ENCODE data around the gene ITGB4. TPM values are rescaled to one million over a fixed set of nuclear protein-coding genes. Genes with fewer than 3 reads are reported as not detected.

Gene ITGB4
- total and polyA plus RNA-seq, 2 experiments from 2014 or later, result 6.1 to 9.7 TPM

GRCh38 chr17:75681289-75681688, 40.0 kb upstream of the ITGB4 start:
- Mint-ChIP-seq H3K4me3 (no peak overlapping the region), H3K27ac (no peak overlapping the region), H3K4me1 (no peaks in the 10 kb centered on the region), H3K36me3 (ENCODE audit: low read depth) (peaks cover 24% of the 10 kb centered on the region), H3K27me3 (ENCODE audit: insufficient read depth, low read depth, poor library complexity) (no peaks in the 10 kb centered on the region), H3K9me3 (no peaks in the 10 kb centered on the region)
- H3K27ac ChIP-seq (ENCODE audit: low read depth), result no peak overlapping the region
- H2AFZ ChIP-seq, result no peak overlapping the region
- H3K4me3 ChIP-seq, result no peak overlapping the region
- H4K20me1 ChIP-seq (replicated peaks; ENCODE audit: insufficient read depth), result peaks cover 6% of the 10 kb centered on the region
- H3K4me2 ChIP-seq, result no peak overlapping the region
- H3K9me2 ChIP-seq (ENCODE audit: insufficient read depth), result no peaks in the 10 kb centered on the region
- no peak for ATAC-seq
- TF ChIP-seq POLR2AphosphoS5 (IDR thresholded peaks at IDR 0.05; ENCODE audit: low read depth) (no peak), ETS1 (IDR thresholded peaks at IDR 0.05) (no peak), EZH2phosphoT487 (IDR thresholded peaks at IDR 0.05; ENCODE audit: unreplicated experiment) (no peak), EZH2 (IDR thresholded peaks at IDR 0.05; ENCODE audit: low read depth, unreplicated experiment) (no peak), ZNF114 (CRISPR knock-in tag; IDR thresholded peaks at IDR 0.05) (no peak), STAT1 (IDR thresholded peaks at IDR 0.05; ENCODE audit: unreplicated experiment) (no peak), ZNF462 (CRISPR knock-in tag; IDR thresholded peaks at IDR 0.05) (no peak)
- no peaks in the 10 kb centered on the region for H3K4me1 ChIP-seq (ENCODE audit: insufficient read depth)
- no peak for DNase-seq (ENCODE audit: low spot score)
- no peaks in the 10 kb centered on the region for H3K27me3 ChIP-seq (ENCODE audit: insufficient read depth)
- peaks cover 70% of the 10 kb centered on the region for H3K79me2 ChIP-seq (replicated peaks; ENCODE audit: insufficient read depth)
- H3F3A ChIP-seq (replicated peaks; ENCODE audit: low read depth), result 0 out of 2 replicates have a peak, but pooled peaks cover 2% of the 10 kb centered on the region
- H3K36me3 ChIP-seq (ENCODE audit: insufficient read depth), result peaks cover 4% of the 10 kb centered on the region; the same call in 1 of the 2 replicates

All from GM23338 (cell line).